Upper lobe of left lung (tissue), 6 donors: ENCODE data around the gene NAV2. TPM values are rescaled to one million over a fixed set of nuclear protein-coding genes. Genes with fewer than 3 reads are reported as not detected.

Experiments used
- ATAC-seq, 2 donors: fragments of 200-7000 bp; cut with Tn5 transposase; one replicate each; pipeline ENCODE4 v1.9.1; 2022; ENCODE audit warnings: mild to moderate bottlenecking in 2 of 2, moderate library complexity in 2 of 2; ENCODE audit not compliant: low FRiP score in 2 of 2
- DNase-seq, 2 donors: peaks; one replicate each; pipeline ENCODE4 v3.0.0-alpha.2; 2019 to 2020
- H3K27ac ChIP-seq, 4 donors: fragments of 200-600 bp; sonication (generic); one replicate each; pipeline ENCODE4 v1.5.1; 2016 to 2019
- H3K27me3 ChIP-seq, 4 donors: fragments of 200-600 bp; sonication (generic); one replicate each; pipeline ENCODE4 v1.5.1; 2017 to 2019
- H3K36me3 ChIP-seq, 4 donors: fragments of 200-600 bp; sonication (generic); one replicate each; pipeline ENCODE4 v1.5.1; 2016 to 2019
- H3K4me1 ChIP-seq, 4 donors: fragments of 200-600 bp; sonication (generic); one replicate each; pipeline ENCODE4 v1.5.1; 2018 to 2019
- H3K4me3 ChIP-seq, 4 donors: fragments of 200-600 bp; sonication (generic); one replicate each; pipeline ENCODE4 v1.5.1; 2017 to 2019; ENCODE audit warnings: mild to moderate bottlenecking in 2 of 4, moderate library complexity in 1 of 4
- H3K9me3 ChIP-seq, 4 donors: fragments of 200-600 bp; sonication (generic); one replicate each; pipeline ENCODE4 v1.5.1; 2018 to 2019
- EP300 ChIP-seq, 4 donors: sonication (generic); formaldehyde crosslinking; IDR thresholded peaks; one replicate each; pipeline ENCODE4 v1.5.1; 2017; ENCODE audit warnings: antibody characterized with exemption in 4 of 4, control low read depth in 2 of 4
- POLR2A ChIP-seq, 4 donors: fragments of 450-650 bp; IDR thresholded peaks; one replicate each; pipeline ENCODE4 v1.5.1; 2016 to 2017; ENCODE audit warnings: antibody characterized with exemption in 4 of 4, mild to moderate bottlenecking in 2 of 4
- POLR2AphosphoS5 ChIP-seq, 2 donors: sonication (generic); formaldehyde crosslinking; IDR thresholded peaks; one replicate each; pipeline ENCODE4 v1.5.1; 2017; ENCODE audit warnings: antibody characterized with exemption in 2 of 2
- WGBS, 2 donors: methylation state at CpG; one replicate each; pipeline ENCODE4 v1.1.5; 2017 to 2018; 5-methylcytosine and 5-hydroxymethylcytosine counted together
- total RNA-seq, 6 donors: library from RNA; depleted of rRNA in 4 of 6; stranded (reverse); fragments of >200 nt in 4 of 6; gene quantifications; one replicate each; pipeline versions ENCODE4 v1.1.0 to v1.2.1, GENCODE V29; 2016 to 2021
- TF ChIP-seq, protein P1 (sequence below), 6 experiments: fragments of 450-650 bp in 4 of 6; fragments of 200-600 bp in 2 of 6; sonication (generic) in 2 of 6; IDR thresholded peaks; one replicate each; pipeline ENCODE4 v1.5.1; 2016 to 2019; ENCODE audit warnings: antibody characterized with exemption in 6 of 6
- donor health status: DM: no; HTN: no; CAD: no; lungs with moderate emphysema.
- donor health status: DM: no; HTN: yes; CAD: no; lungs with severe emphysema.

NAV2 gene
- total RNA-seq, 6 donors from 2014 or later = 40.5 to 61.4 (median 52.3) TPM

DNA sequence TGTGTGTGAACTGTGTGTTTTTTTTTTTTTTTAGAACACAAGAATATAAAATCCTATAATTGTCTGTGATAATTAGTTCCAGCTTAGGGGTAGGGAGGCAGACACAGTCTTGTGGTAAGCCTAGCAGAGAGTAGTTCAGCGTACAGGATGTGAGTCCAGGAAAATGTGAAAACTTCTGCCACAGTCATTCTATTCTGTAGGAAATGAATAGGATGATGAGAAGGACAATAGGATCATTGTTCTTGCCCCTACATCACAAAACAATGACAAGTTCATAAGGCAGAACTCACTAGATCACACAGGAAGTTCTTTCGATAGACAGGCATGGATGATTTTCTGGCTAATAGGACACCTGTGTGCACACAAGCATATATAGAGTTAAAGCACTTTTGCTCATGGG is 132.2 kb downstream of the NAV2 start:
- Histone ChIP-seq H3K27me3 (no peaks in the 10 kb centered on the region), H3K36me3 (no peaks in the 10 kb centered on the region), H3K9me3 (no peaks in the 10 kb centered on the region), H3K4me3 (no peak overlapping the region), H3K27ac (no peak overlapping the region), H3K4me1 (peaks cover 0 to 6% (median 2%) of the 10 kb centered on the region in 4 donors)
- WGBS, 2 donors = 91 to 98% methylated on average over 2 of the region's 2 CpGs
- no peak for TF ChIP-seq POLR2A (IDR thresholded peaks at IDR 0.05)
- no peak for TF ChIP-seq EP300 (IDR thresholded peaks at IDR 0.05)
- TF ChIP-seq POLR2AphosphoS5 (IDR thresholded peaks at IDR 0.05) = no peak
- TF ChIP-seq, protein P1, sequence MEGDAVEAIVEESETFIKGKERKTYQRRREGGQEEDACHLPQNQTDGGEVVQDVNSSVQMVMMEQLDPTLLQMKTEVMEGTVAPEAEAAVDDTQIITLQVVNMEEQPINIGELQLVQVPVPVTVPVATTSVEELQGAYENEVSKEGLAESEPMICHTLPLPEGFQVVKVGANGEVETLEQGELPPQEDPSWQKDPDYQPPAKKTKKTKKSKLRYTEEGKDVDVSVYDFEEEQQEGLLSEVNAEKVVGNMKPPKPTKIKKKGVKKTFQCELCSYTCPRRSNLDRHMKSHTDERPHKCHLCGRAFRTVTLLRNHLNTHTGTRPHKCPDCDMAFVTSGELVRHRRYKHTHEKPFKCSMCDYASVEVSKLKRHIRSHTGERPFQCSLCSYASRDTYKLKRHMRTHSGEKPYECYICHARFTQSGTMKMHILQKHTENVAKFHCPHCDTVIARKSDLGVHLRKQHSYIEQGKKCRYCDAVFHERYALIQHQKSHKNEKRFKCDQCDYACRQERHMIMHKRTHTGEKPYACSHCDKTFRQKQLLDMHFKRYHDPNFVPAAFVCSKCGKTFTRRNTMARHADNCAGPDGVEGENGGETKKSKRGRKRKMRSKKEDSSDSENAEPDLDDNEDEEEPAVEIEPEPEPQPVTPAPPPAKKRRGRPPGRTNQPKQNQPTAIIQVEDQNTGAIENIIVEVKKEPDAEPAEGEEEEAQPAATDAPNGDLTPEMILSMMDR (IDR thresholded peaks at IDR 0.05) = no peak
- ATAC-seq (no peak), DNase-seq (no peak)

DNA sequence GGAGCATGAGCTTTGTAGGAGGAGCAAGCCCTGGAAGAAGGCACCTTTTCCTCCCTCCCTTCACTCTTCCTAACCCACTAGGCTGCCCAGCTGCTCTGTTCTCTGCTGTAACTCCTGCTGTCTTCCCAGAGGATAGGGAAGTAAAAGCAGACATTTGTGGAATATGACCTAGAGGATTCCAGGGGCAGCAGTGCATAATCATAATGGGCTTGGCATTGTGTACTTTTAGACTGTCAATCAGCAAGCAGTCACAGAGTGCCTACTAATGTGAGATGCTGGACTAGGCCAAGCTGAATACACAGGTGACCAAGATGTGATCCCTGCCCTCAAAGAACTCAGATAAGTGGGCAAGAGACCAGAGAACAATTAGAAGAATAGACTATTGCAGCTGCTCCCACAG is 133.0 kb downstream of the NAV2 start:
- Histone ChIP-seq H3K4me3 (no peak overlapping the region), H3K27ac (no peak overlapping the region), H3K36me3 (no peaks in the 10 kb centered on the region), H3K27me3 (no peaks in the 10 kb centered on the region), H3K4me1 (peaks cover 0 to 9% (median 2%) of the 10 kb centered on the region in 4 donors), H3K9me3 (no peaks in the 10 kb centered on the region)
- TF ChIP-seq EP300 (IDR thresholded peaks at IDR 0.05) = no peak
- no peak for TF ChIP-seq POLR2AphosphoS5 (IDR thresholded peaks at IDR 0.05)
- TF ChIP-seq, protein P1 (IDR thresholded peaks at IDR 0.05) = no peak
- no peak for TF ChIP-seq POLR2A (IDR thresholded peaks at IDR 0.05)
- no peak for ATAC-seq
- DNase-seq = no peak

DNA sequence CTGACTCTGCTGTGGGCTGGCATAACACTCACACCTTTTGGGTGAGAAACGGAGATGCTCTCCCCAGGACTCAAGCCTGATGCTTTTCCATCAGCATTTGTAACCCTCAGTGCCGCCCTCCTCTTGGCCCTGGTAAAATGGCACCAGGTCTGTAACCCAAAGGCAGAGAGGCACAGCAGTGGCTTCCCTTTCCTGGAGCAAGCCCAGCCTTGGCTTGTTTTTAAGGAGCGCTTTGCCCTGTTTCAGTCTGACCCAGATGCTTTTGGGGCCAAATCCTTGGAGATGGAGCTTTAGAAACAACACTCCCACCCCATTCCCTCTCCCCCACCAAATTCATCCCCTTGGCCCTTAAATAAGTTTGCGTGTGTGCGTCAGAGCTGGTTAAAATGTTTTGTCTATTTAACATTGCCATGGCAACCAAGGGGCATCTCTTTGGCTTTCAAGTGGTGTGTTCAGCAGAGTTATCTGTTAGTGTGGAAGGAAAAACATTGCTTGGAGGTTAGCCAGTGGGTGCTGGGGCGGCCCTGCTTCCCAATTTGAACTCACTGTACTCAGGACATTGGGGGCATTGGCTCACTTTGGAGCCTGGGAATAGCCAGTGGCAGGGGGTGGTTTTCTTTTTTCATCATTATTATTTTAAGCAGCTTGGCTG is 134.1 kb downstream of the NAV2 start:
- TF ChIP-seq POLR2AphosphoS5 (IDR thresholded peaks at IDR 0.05) (no peak), EP300 (IDR thresholded peaks at IDR 0.05) (no peak), POLR2A (IDR thresholded peaks at IDR 0.05) (no peak)
- TF ChIP-seq, protein P1 (IDR thresholded peaks at IDR 0.05) = no peak
- DNase-seq (no peak), ATAC-seq (no peak)
- Histone ChIP-seq H3K36me3 (no peaks in the 10 kb centered on the region), H3K27ac (no peak overlapping the region), H3K9me3 (no peaks in the 10 kb centered on the region), H3K27me3 (no peaks in the 10 kb centered on the region), H3K4me3 (no peak overlapping the region), H3K4me1 (peaks cover 0 to 9% (median 2%) of the 10 kb centered on the region in 4 donors)
- WGBS, 2 donors = 81 to 93% methylated on average over 6 of the region's 6 CpGs

DNA sequence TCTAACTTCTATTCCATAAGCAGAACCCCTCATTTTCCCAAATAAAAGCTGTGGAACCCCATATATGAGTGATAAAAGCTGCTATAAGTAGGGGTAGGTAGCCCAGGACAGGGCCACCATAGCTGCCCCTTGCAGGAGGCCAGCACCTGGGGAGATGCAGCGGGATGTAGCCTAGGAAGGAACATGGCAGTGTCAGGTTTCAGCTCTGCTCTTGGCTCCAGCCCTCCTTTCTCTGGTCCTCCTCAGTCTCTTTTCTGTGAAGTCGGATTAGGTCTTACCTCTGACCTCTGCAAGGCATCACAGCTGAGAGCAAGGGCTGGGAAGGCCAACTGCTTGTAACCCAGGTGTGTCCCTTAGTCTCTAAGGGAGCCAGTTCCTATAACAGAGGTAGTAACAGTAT is 135.6 kb downstream of the NAV2 start:
- H3K9me3 ChIP-seq = no peaks in the 10 kb centered on the region
- no peaks in the 10 kb centered on the region for H3K36me3 ChIP-seq
- H3K4me3 ChIP-seq = no peak overlapping the region
- H3K4me1 ChIP-seq = peaks cover 0 to 9% (median 2%) of the 10 kb centered on the region in 4 donors
- WGBS, 2 donors = 88 to 96% methylated on average over 2 of the region's 2 CpGs
- TF ChIP-seq POLR2A (IDR thresholded peaks at IDR 0.05) (no peak), POLR2AphosphoS5 (IDR thresholded peaks at IDR 0.05) (no peak), EP300 (IDR thresholded peaks at IDR 0.05) (no peak)
- TF ChIP-seq, protein P1 (IDR thresholded peaks at IDR 0.05) = no peak
- no peak overlapping the region for H3K27ac ChIP-seq
- H3K27me3 ChIP-seq = no peaks in the 10 kb centered on the region
- ATAC-seq (no peak), DNase-seq (no peak)
